GM21360 (cell line): ENCODE data around the gene RPS19.

ENCODE experiments used
- ATAC-seq: cut with Tn5 transposase; IDR thresholded peaks from one replicate; pipeline ENCODE4 v1.9.1; 2021; ENCODE audit warnings: mild to moderate bottlenecking, moderate library complexity; ENCODE audit not compliant: unreplicated experiment

RPS19 gene

DNA sequence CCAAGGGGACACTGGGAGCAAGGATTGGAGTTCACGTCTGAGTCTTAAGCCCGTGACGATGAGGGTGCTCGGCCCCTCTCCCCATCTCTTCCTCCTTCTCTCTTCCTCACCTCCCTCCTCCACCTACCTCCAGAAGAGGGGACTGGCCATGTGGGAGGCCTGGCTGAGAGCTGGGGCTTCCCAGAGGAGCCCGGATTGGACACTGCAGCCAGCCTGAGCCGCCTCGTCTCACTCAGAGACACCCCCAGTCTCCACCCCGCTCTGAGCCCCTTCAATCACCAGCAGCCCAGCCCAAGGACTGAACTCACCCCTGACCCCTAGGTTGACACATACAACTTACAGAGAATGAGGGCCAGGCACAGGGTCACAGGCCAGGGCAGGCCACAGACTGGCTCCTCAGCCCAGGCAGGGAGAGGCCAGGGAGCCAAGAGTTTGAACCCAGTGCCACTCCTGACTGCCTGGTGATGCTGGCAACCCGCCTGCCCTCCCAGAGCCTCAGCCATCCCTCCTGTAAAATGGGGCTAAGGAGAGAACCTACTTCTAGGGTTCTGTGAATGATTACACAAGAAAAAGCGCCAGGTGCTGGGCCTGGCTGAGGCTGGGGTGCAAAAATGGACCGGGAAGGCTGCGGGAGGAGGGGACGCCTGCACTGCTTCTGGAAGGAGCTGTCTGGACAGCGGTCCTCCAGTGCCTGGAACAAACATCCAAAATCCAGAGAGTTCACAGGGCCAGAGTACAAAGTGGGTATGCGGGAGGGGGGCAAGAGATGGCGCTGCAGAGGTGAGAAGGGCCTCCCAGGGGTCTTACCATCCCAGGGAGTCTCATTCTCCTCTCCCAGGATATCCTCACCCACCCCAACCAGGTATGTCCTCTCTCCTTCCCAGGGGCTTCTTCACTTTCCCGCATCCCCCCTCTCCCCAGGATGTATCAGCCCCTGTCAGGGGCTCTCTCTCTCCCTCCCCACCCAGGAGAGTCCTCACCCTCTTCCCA is 18.2 kb downstream of the RPS19 start:
- no peak for ATAC-seq

- no peak for ATAC-seq
Observed at GRCh38 chr19:41879080-41879479, 19.0 kb downstream of the RPS19 start.

DNA sequence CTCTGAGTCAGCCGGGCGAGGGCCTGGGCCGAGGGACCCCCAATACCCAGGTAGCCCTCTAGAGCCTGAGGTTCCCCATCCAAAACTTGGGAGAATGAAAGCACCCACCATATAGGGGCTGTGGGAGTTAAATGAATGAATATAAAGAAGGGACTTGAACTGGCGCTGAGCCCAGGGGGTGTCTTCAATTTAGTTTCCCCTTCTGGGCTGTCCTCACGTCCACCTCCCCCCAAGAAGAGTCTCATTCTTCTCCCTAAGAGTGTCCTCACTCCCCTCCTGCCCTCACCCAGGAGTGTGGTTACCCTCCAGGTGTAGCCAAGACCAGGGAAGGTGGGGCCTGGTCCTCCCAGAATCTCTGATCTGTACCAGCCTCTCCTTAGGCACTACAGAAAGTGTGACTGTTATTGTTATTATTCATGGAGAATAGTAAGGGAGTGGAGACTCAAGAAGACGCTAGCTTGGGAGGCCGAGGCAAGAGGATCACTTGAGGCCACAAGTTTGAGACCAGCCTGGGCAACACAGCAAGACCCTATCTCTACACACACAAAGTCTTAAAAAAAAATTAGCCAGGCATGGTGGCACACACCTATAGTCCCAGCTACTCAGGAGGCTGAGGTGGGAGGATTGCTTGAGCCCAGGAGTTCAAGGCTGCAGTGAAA is 19.7 kb downstream of the RPS19 start:
- ATAC-seq: no peak

DNA sequence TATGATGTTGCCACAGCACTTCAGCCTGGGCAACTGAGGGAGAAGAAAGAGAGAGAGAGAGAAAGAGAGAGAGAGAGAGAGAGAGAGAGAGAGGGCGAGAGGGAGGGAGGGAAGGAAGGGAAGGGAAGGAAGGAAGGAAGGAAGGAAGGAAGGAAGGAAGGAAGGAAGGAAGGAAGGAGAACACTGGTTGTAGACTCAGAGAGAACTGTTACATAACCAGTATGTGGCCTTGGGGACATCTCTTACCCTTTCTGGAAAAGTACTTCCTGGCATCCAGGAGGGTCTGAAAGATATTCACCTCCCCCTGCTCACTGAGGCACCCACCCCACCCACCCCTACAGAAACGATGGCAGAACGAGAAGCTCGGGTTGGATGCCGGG is 20.3 kb downstream of the RPS19 start:
- ATAC-seq: no peak

GRCh38 chr19:41882568-41883462 is 22.8 kb downstream of the RPS19 start, which contains the start of gene ARHGEF1:
ARHGEF1 (plus strand) TSS chr19:41883184; CDS start chr19:41888083, 4,899 bp downstream.
- ATAC-seq: no peak

DNA sequence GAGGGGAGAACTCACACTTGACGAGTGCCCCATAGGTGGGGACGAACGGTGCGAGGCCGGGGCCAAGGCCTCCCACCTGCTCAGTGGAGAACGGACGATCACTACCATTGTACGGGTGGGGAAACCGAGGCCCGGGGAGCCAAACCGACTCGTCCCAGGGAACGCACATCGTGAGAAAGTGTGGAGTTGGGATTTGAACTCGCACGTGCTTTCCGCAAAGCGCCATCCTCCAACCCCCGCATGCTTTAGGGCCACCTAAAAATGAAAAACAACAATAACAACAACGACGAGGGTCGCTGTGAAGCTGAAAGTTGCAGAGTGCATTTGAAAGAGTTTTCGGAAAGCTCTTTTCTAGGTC is 23.4 kb downstream of the RPS19 start:
- no peak for ATAC-seq

GRCh38 chr19:41883821-41884733 is 24.0 kb downstream of the RPS19 start:
- ATAC-seq: peak; percentile 68

- ATAC-seq: no peak
Observed at GRCh38 chr19:41886761-41887710, 27.0 kb downstream of the RPS19 start.

DNA sequence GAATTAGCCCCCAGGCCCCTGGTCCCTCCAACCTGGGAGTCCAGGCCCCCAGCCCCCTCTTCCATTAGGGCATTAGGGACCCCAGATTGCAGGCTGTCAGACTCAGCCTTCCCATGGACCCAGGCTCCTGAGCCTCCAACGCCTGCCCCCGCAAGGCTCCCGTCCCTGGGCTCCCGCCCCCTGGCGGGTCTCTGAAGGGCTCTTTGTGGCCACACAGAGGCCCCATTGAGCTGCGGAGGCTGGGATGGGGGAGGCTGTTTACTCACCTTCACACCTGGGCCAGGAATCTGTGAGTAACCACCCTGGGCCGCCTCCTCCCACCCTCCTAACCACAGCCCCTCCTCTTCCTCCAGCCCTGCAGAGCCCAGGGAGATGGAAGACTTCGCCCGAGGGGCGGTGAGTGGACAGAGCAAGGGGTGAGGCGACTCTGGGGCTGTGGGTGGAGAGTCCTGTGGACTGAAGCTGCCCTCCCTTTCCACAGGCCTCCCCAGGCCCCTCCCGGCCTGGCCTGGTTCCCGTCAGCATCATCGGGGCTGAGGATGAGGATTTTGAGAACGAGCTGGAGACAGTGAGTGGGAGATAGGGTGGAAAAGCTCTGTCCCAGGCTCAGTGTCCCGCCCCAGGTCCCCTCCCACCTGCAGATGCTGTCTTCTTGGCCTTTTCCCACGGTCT is 27.8 kb downstream of the RPS19 start:
- ATAC-seq: no peak

DNA sequence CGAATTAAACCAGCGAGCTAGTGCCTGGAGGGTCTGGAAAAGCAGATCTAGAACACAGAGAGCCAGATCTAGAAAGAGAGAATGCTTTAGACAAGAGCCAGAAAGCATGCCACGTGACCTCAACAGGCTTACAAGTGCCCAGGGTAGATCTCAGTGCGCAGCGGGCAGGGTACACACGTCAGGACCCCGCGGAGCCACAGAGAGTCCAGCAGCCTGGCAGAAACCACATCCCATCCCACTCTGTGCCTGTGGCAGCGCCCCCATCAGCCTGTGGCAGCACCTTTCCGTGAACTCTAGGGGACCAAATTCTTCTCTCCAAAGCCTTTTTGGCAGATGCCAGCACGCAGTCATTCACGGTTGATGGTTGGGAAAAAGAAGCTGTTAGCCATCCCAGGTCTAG is 28.9 kb downstream of the RPS19 start:
- no peak for ATAC-seq

GRCh38 chr19:41889896-41890295 is 29.8 kb downstream of the RPS19 start:
- no peak for ATAC-seq

DNA sequence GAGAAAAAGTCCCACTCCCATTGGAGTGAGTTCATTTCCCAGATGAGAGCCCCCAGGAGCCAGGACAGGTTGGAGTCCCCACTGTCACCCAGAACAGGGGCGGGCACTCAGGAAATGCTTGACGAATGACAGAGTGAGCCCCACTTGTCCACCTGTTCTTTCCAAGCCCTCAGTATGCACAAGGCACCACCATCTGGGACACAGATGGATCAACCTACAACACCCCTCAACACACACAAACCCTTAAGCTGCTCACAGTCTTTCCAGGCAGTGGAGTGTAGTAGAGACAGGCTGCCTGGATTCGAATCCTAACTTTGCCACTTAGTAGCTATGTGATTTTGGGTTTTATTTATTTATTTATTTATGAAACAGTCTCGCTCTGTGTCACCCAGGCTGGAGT is 30.9 kb downstream of the RPS19 start:
- no peak for ATAC-seq

DNA sequence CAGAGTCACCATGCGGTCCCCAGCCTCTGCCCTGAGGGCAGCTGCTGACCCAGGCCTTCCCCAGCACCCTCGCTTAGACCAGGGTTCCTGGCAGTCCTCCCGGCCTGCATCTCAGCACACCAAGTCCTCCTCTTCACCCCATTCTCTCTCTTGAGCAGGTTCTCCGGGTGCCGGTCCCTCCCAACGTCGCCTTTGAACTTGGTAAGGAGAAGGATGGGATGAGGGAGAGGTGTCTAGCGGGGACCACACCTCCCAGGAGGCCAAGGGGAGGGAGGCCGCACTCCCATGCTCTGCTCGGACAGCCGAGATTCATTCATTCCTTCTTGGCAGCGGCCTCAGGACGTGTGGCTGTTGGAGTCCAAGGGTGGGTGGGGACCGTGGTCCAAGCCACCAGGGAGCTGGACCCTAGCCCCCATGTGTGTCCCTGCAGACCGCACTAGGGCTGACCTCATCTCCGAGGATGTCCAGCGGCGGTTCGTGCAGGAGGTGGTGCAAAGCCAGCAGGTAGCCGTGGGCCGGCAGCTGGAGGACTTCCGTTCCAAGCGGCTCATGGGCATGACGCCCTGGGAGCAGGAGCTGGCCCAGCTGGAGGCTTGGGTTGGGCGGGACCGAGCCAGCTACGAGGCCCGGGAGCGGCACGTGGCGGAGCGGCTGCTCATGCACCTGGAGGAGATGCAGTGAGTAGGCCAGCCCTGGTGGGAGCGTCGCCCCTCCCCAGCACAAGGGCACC is 32.3 kb downstream of the RPS19 start:
- ATAC-seq: no peak

DNA sequence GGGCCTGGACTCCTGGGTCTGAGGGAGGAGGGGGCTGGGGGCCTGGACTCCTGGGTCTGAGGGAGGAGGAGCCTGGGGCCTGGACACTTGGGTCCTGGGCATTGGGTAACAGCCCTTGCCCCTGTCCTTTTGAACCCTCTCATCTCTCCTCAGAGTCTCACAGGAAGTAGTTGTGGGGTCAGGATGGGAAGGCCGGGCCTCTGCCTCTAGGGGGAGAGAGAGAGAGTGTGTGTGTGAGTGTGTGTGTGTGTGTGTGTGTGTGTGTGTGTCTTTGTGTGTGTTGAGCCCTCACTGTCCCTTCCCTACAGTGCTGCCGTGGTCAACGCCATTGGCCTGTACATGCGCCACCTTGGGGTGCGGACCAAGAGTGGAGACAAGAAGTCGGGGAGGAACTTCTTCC is 33.8 kb downstream of the RPS19 start:
- ATAC-seq: no peak

DNA sequence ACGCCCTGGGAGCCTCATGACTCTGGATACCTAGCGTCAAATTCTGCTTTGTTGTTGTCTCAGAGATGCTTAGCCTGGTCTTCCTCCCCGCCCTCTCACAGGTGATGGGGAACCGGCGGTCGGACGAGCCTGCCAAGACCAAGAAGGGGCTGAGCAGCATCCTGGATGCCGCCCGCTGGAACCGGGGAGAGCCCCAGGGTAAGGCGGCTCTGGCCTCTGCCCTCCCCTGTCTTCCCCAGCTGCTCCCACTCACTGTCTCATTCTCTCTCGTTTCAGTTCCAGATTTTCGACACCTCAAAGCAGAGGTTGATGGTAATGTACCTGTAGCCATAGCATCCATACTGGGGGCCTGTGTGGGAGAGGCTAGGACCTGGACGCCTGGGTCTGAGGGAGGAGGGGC is 34.3 kb downstream of the RPS19 start:
- no peak for ATAC-seq

- ATAC-seq: no peak
Observed at GRCh38 chr19:41895745-41896580, 35.9 kb downstream of the RPS19 start.

GRCh38 chr19:41896581-41896942 is 36.5 kb downstream of the RPS19 start:
- no peak for ATAC-seq
